H1 (cell line): Measurements from ENCODE around the gene LIPI. TPM values are rescaled to one million over a fixed set of nuclear protein-coding genes. Genes with fewer than 3 reads are reported as not detected.

Source experiments
- CTCF ChIA-PET: fragments of 300-600 bp; sonication (Branson Sonifier 250); formaldehyde crosslinking; loops from one replicate; lab custom pipeline; 2021; ENCODE audit not compliant: partially characterized antibody; lab: Charles Lee
- POLR2A ChIA-PET: fragments of 300-600 bp; sonication (Branson Sonifier 250); formaldehyde crosslinking; loops from one replicate; lab custom pipeline; 2021; ENCODE audit warnings: inconsistent platforms; ENCODE audit not compliant: partially characterized antibody; lab: Charles Lee
- DNase-seq, 2 experiments: peaks; one replicate each; pipeline versions ENCODE4 v3.0.0 to v3.0.0-alpha.2; 2010 to 2022; ENCODE audit warnings: low spot score in 2 of 2, low read depth in 1 of 2, mixed read lengths in 1 of 2
- FAIRE-seq: peaks from 2 replicates; lab custom pipeline; 2011; peaks lifted over from hg19 to GRCh38; lab: Jason Lieb, UNC
- H2AFZ ChIP-seq: 2 replicates; pipeline ENCODE4 v1.8.1; 2012; ENCODE audit warnings: low read length, inconsistent platforms
- H2AK5ac ChIP-seq: 2 replicates; pipeline ENCODE4 v1.6.1; 2013; ENCODE audit warnings: low read depth, low read length
- H2BK120ac ChIP-seq: replicated peaks from 2 replicates; pipeline ENCODE3; 2013; ENCODE audit warnings: low read depth, low read length, inconsistent platforms
- H2BK12ac ChIP-seq: 2 replicates; pipeline ENCODE4 v1.6.1; 2013; ENCODE audit warnings: low read depth, low read length
- H2BK15ac ChIP-seq: 2 replicates; pipeline ENCODE4 v1.6.1; 2013; ENCODE audit warnings: low read length
- H2BK20ac ChIP-seq: 2 replicates; pipeline ENCODE4 v1.6.1; 2013; ENCODE audit warnings: low read length
- H2BK5ac ChIP-seq: 2 replicates; pipeline ENCODE4 v1.6.1; 2013; ENCODE audit warnings: low read depth, low read length
- H3K14ac ChIP-seq: 2 replicates; pipeline ENCODE4 v1.6.1; 2013; ENCODE audit warnings: inconsistent platforms; ENCODE audit not compliant: insufficient read length
- H3K18ac ChIP-seq: 2 replicates; pipeline ENCODE4 v1.6.1; 2013; ENCODE audit warnings: low read length; ENCODE audit errors: extremely low read depth
- H3K23ac ChIP-seq: 2 replicates; pipeline ENCODE4 v1.6.1; 2013; ENCODE audit warnings: inconsistent platforms; ENCODE audit not compliant: insufficient read length
- H3K23me2 ChIP-seq: 2 replicates; pipeline ENCODE4 v1.6.1; 2013; ENCODE audit warnings: low read depth, low read length
- H3K27ac ChIP-seq: 2 replicates; pipeline ENCODE4 v1.6.1; 2011; ENCODE audit warnings: low read depth, low read length, inconsistent platforms
- H3K27me3 ChIP-seq, 4 experiments: replicated peaks in 1 of 4; 1 replicate in 1 of 4; 2 replicates in 3 of 4; pipeline versions ENCODE4 v1.6.1 to v1.8.1; 2011 to 2013; ENCODE audit warnings: low read length in 3 of 4, mild to moderate bottlenecking in 3 of 4, inconsistent platforms in 2 of 4, mixed read lengths in 2 of 4, moderate library complexity in 1 of 4; ENCODE audit not compliant: control insufficient read depth in 3 of 4, insufficient read depth in 3 of 4; ENCODE audit errors: extremely low read depth in 1 of 4
- H3K36me3 ChIP-seq, 4 experiments: 2 replicates each; pipeline versions ENCODE4 v1.6.1 to v1.8.1; 2011 to 2013; ENCODE audit warnings: mild to moderate bottlenecking in 4 of 4, low read length in 3 of 4, moderate library complexity in 2 of 4, control low read depth in 1 of 4, inconsistent platforms in 1 of 4; ENCODE audit not compliant: insufficient read depth in 4 of 4, control insufficient read depth in 2 of 4
- H3K4ac ChIP-seq: replicated peaks from 2 replicates; pipeline ENCODE3; 2013; ENCODE audit warnings: low read length, low read depth, mixed read lengths, inconsistent platforms; ENCODE audit not compliant: insufficient read length
- H3K4me1 ChIP-seq, 4 experiments: replicated peaks in 1 of 4; 1 replicate in 1 of 4; 2 replicates in 3 of 4; pipeline versions ENCODE4 v1.6.1 to v1.8.1; 2011 to 2013; ENCODE audit warnings: low read length in 3 of 4, inconsistent platforms in 2 of 4, mixed read lengths in 1 of 4; ENCODE audit not compliant: insufficient read depth in 4 of 4, control insufficient read depth in 3 of 4
- H3K4me2 ChIP-seq, 2 experiments: 2 replicates each; pipeline versions ENCODE4 v1.6.1 to v1.8.1; 2011 to 2013; ENCODE audit warnings: low read depth in 2 of 2, low read length in 2 of 2, control low read depth in 1 of 2, inconsistent platforms in 1 of 2, mild to moderate bottlenecking in 1 of 2; ENCODE audit not compliant: insufficient read depth in 1 of 2
- H3K4me3 ChIP-seq, 4 experiments: fragments of 200-600, 300-600 bp in 1 of 4; sonication (generic), shearing (Covaris generic), sonication (Bioruptor Twin) in 1 of 4; 2 replicates each; pipeline versions ENCODE4 v1.5.1 to v1.8.1; 2011 to 2016; ENCODE audit warnings: low read length in 4 of 4, low read depth in 3 of 4, control low read depth in 2 of 4, inconsistent platforms in 2 of 4, mild to moderate bottlenecking in 2 of 4, mixed read lengths in 1 of 4, moderate library complexity in 1 of 4; ENCODE audit not compliant: insufficient read depth in 2 of 4; ENCODE audit errors: extremely low read depth in 1 of 4
- H3K56ac ChIP-seq: replicated peaks from 2 replicates; pipeline ENCODE3; 2013; ENCODE audit warnings: low read depth, mild to moderate bottlenecking, mixed read lengths, low read length, inconsistent platforms; ENCODE audit not compliant: insufficient read length
- H3K79me1 ChIP-seq: 2 replicates; pipeline ENCODE4 v1.6.1; 2013; ENCODE audit warnings: low read depth, low read length, control low read depth
- H3K79me2 ChIP-seq, 2 experiments: 2 replicates each; pipeline versions ENCODE4 v1.6.1 to v1.8.1; 2012 to 2013; ENCODE audit warnings: low read length in 2 of 2, mild to moderate bottlenecking in 2 of 2, inconsistent platforms in 1 of 2; ENCODE audit not compliant: insufficient read depth in 2 of 2, control insufficient read depth in 1 of 2
- H3K9ac ChIP-seq, 4 experiments: replicated peaks in 1 of 4; 1 replicate in 1 of 4; 2 replicates in 3 of 4; pipeline versions ENCODE4 v1.6.1 to v1.8.1; 2011 to 2013; ENCODE audit warnings: low read depth in 3 of 4, low read length in 3 of 4, control low read depth in 2 of 4, mild to moderate bottlenecking in 2 of 4, moderate library complexity in 2 of 4, inconsistent platforms in 1 of 4; ENCODE audit errors: extremely low read depth in 1 of 4
- H3K9me3 ChIP-seq, 2 experiments: 2 replicates each; pipeline versions ENCODE4 v1.6.1 to v1.8.1; 2012 to 2013; ENCODE audit warnings: mild to moderate bottlenecking in 2 of 2, moderate library complexity in 2 of 2, control low read depth in 1 of 2, inconsistent platforms in 1 of 2, low read depth in 1 of 2, low read length in 1 of 2, mixed read lengths in 1 of 2; ENCODE audit not compliant: insufficient read depth in 2 of 2
- H4K20me1 ChIP-seq, 2 experiments: replicated peaks in 1 of 2; 2 replicates each; pipeline versions ENCODE3 to v1.8.1; 2011 to 2013; ENCODE audit warnings: inconsistent platforms in 2 of 2, low read length in 2 of 2, mild to moderate bottlenecking in 1 of 2; ENCODE audit not compliant: insufficient read depth in 2 of 2, control insufficient read depth in 1 of 2
- H4K5ac ChIP-seq: 2 replicates; pipeline ENCODE4 v1.6.1; 2013; ENCODE audit warnings: low read length, low read depth, mixed read lengths, inconsistent platforms; ENCODE audit not compliant: insufficient read length
- H4K8ac ChIP-seq: 2 replicates; pipeline ENCODE4 v1.8.0; 2013; ENCODE audit warnings: mild to moderate bottlenecking, moderate library complexity, low read length, inconsistent platforms; ENCODE audit not compliant: insufficient read depth; ENCODE audit errors: extremely low read depth
- H4K91ac ChIP-seq: replicated peaks from 2 replicates; pipeline ENCODE3; 2013; ENCODE audit warnings: low read length, mixed read lengths, inconsistent platforms; ENCODE audit not compliant: insufficient read length
- ASH2L ChIP-seq: fragments of 200-600, 300-600 bp; sonication (generic); IDR thresholded peaks from one replicate; pipeline ENCODE4 v1.7.1; 2017; ENCODE audit warnings: low read length
- ATF2 ChIP-seq: IDR thresholded peaks from 2 replicates; pipeline ENCODE4 v1.6.1; 2012; ENCODE audit warnings: low read length, inconsistent platforms
- PHF8 ChIP-seq: fragments of 200-600 bp; sonication (generic); conservative IDR thresholded peaks from 2 replicates; pipeline ENCODE4 v1.7.1; 2012; ENCODE audit warnings: low read depth, mild to moderate bottlenecking, inconsistent platforms, low read length, moderate library complexity
- SIX5 ChIP-seq: IDR thresholded peaks from 2 replicates; pipeline ENCODE4 v1.6.1; 2011; ENCODE audit warnings: mild to moderate bottlenecking, low read depth, low read length
- TBP ChIP-seq: IDR thresholded peaks from 2 replicates; pipeline ENCODE4 v1.6.1; 2011; ENCODE audit warnings: low read depth, low read length, improper control_type of control experiment
- ZNF274 ChIP-seq: IDR thresholded peaks from 2 replicates; pipeline ENCODE4 v1.7.0; 2012; ENCODE audit warnings: low read length, borderline replicate concordance; ENCODE audit errors: extremely low read depth
- WGBS, 2 experiments: shearing (Covaris generic) in 1 of 2; methylation state at CpG; one replicate each; pipeline versions ENCODE4 v1.1.6 to v1.1.7; 2013 to 2015; ENCODE audit warnings: low lambda C conversion rate in 2 of 2, mixed read lengths in 2 of 2, inconsistent platforms in 1 of 2, low coverage in 1 of 2, missing lambda C conversion rate in 1 of 2; ENCODE audit not compliant: insufficient replicate concordance in 2 of 2, insufficient coverage in 1 of 2, insufficient read length in 1 of 2; ENCODE audit errors: extremely low coverage in 1 of 2, missing lambda C conversion rate in 1 of 2; 5-methylcytosine and 5-hydroxymethylcytosine counted together
- polyA plus RNA-seq, 7 experiments: library from polyadenylated mRNA; depleted of rRNA in 3 of 7; stranded (reverse) in 5 of 7; unstranded in 2 of 7; fragments of >200 nt in 5 of 7; fragments of 200-250 nt in 2 of 7; gene quantifications; 1 replicate in 5 of 7; 2 replicates in 1 of 7; 4 replicates in 1 of 7; pipeline versions ENCODE4 v1.2.1 to v1.2.3, GENCODE V29; 2011 to 2013; ENCODE audit warnings: missing spikeins in 2 of 7, mixed read lengths in 2 of 7
- total RNA-seq: library from RNA; stranded (reverse); fragmentation: NEBNext Ultra II Directional; extraction: Animal tissue kit (Norgen Biotek cat#: 25700); gene quantifications from 2 replicates; pipeline ENCODE4 v1.2.1, GENCODE V29; 2021

The LIPI gene
- total and polyA plus RNA-seq, 2 of the 8 experiments (the other 6 are each of a cell fraction or from before 2014, with no cell fraction given), result not detected

GRCh38 chr21:14064296-14064645 is 146.5 kb downstream of the LIPI start:
- Histone ChIP-seq H3K23ac (no peak overlapping the region), H2BK12ac (no peak overlapping the region), H3K27ac (no peak overlapping the region), H3K14ac (no peak overlapping the region), H3K56ac (no peak overlapping the region), H3K9me3 (no peaks in the 10 kb centered on the region), H2BK120ac (no peak overlapping the region), H3K79me1 (no peaks in the 10 kb centered on the region), H3K27me3 (no peaks in the 10 kb centered on the region), H3K4me3 (no peak overlapping the region), H2BK20ac (no peak overlapping the region), H3K36me3 (no peaks in the 10 kb centered on the region), H3K18ac (no peak overlapping the region), H3K79me2 (no peaks in the 10 kb centered on the region)
- FAIRE-seq, result no peak
- ChIA-PET POLR2A (no interaction called here), CTCF (no interaction called here)
- 90% methylated on average over 26 of the region's 29 CpGs; no CpG with 5 or more reads in 1 of the 2 experiments for WGBS, 2 experiments
- TF ChIP-seq ZNF274 (no peak), SIX5 (no peak), PHF8 (no peak), TBP (no peak), ASH2L (no peak), ATF2 (no peak)
- TF ChIP-seq, all 59 proteins: peak for 0
- H4K8ac ChIP-seq, result no peak overlapping the region
- H3K23me2 ChIP-seq, result no peaks in the 10 kb centered on the region
- no peak overlapping the region for H2BK15ac ChIP-seq
- no peak overlapping the region for H4K5ac ChIP-seq
- no peak overlapping the region for H2BK5ac ChIP-seq
- H3K4me2 ChIP-seq, result no peak overlapping the region
- no peak overlapping the region for H3K9ac ChIP-seq
- H2AFZ ChIP-seq, result no peak overlapping the region
- H3K4ac ChIP-seq, result no peak overlapping the region
- DNase-seq, result no peak
- H2AK5ac ChIP-seq, result no peak overlapping the region
- peaks cover 0 to under 1% of the 10 kb centered on the region in 2 experiments for H4K20me1 ChIP-seq
- no peaks in the 10 kb centered on the region for H3K4me1 ChIP-seq
- H4K91ac ChIP-seq, result no peak overlapping the region
